Naive thymus-derived CD4-positive, alpha-beta T cell (primary cell): ENCODE data around the gene CLEC2B. TPM values are rescaled to one million over a fixed set of nuclear protein-coding genes. Genes with fewer than 3 reads are reported as not detected.

ENCODE experiments used
- polyA plus RNA-seq, 2 donors: library from polyadenylated mRNA; unstranded; fragments of 300-500 nt; fragmentation: Illumina TruSeq; gene quantifications; one replicate each; pipeline ENCODE4 v1.2.3, GENCODE V29; 2021
- total RNA-seq, 6 experiments: library from RNA in 5 of 6; stranded (reverse) in 5 of 6; gene quantifications; 1 replicate in 5 of 6; 2 replicates in 1 of 6; pipeline ENCODE4 v1.2.3 and lab custom pipeline; 2021 to 2026

Gene CLEC2B
- total and polyA plus RNA-seq, 7 experiments from 2014 or later: 22.1 to 86.8 (median 71.7) TPM

Other genes with a start within 250 kb of the CLEC2B start
- gene CLEC2D, start 199.6 kb downstream of the CLEC2B start, total RNA-seq: 100 to 1,000 TPM; 182 to 378 (median 327) TPM
- 100 to 1,000 TPM; 319 to 323 TPM for gene CLEC2D, start 199.6 kb downstream of the CLEC2B start, polyA plus RNA-seq
- 1 to 10 TPM in 2 of 5 experiments, under 1 TPM in 1, not detected in 2; 0.43 to 6.1 (median 2.5) TPM for gene CLECL1, start 136.3 kb downstream of the CLEC2B start, total RNA-seq
- gene CLECL1, start 136.3 kb downstream of the CLEC2B start, polyA plus RNA-seq: under 1 TPM; 0.38 to 0.39 TPM
- gene CD69, start 108.5 kb downstream of the CLEC2B start, total RNA-seq: 100 to 1,000 TPM in 3 of 5 experiments, 10 to 100 TPM in 2; 25.8 to 588 (median 125) TPM
- gene CD69, start 108.5 kb downstream of the CLEC2B start, polyA plus RNA-seq: 100 to 1,000 TPM; 113 to 201 TPM
- gene KLRF1, start 41.9 kb downstream of the CLEC2B start, total RNA-seq: 10 to 100 TPM in 1 of 5 experiments, 1 to 10 TPM in 2, under 1 TPM in 2; 0.35 to 34.8 (median 1.0) TPM
- 1 to 10 TPM; 1.3 to 1.6 TPM for gene KLRF1, start 41.9 kb downstream of the CLEC2B start, polyA plus RNA-seq
- gene KLRF2, start 12.1 kb upstream of the CLEC2B start, total RNA-seq: not detected
- not detected for gene KLRF2, start 12.1 kb upstream of the CLEC2B start, polyA plus RNA-seq
- not detected for gene CLEC2A, start 63.0 kb upstream of the CLEC2B start, total RNA-seq
- under 1 TPM in 1 of 2 donors, not detected in 1; 0.22 TPM for gene CLEC2A, start 63.0 kb upstream of the CLEC2B start, polyA plus RNA-seq
- 10 to 100 TPM in 1 of 5 experiments, 1 to 10 TPM in 2, not detected in 2; 3.2 to 47.8 (median 4.2) TPM for gene CLEC12A, start 102.1 kb upstream of the CLEC2B start, total RNA-seq
- under 1 TPM in 1 of 2 donors, not detected in 1; 0.31 TPM for gene CLEC12A, start 102.1 kb upstream of the CLEC2B start, polyA plus RNA-seq
- under 1 TPM in 1 of 5 experiments, not detected in 4; 0.91 TPM for gene CLEC1B, start 129.8 kb upstream of the CLEC2B start, total RNA-seq
- not detected for gene CLEC1B, start 129.8 kb upstream of the CLEC2B start, polyA plus RNA-seq
- 1 to 10 TPM in 1 of 5 experiments, under 1 TPM in 2, not detected in 2; 0.42 to 7.4 (median 0.87) TPM for gene CLEC12B, start 141.3 kb upstream of the CLEC2B start, total RNA-seq
- gene CLEC12B, start 141.3 kb upstream of the CLEC2B start, polyA plus RNA-seq: not detected
- gene CLEC9A, start 161.3 kb upstream of the CLEC2B start, total RNA-seq: under 1 TPM in 2 of 5 experiments, not detected in 3; 0.29 to 0.64 TPM
- not detected for gene CLEC9A, start 161.3 kb upstream of the CLEC2B start, polyA plus RNA-seq
- 1 to 10 TPM in 1 of 5 experiments, not detected in 4; 1.0 TPM for gene CLEC1A, start 229.6 kb upstream of the CLEC2B start, total RNA-seq
- gene CLEC1A, start 229.6 kb upstream of the CLEC2B start, polyA plus RNA-seq: not detected